Measurements from ENCODE around the gene CABP2.
A peak's percentile ranks its signal among the peaks of the same experiment; 100 is the strongest.
"Not testable (repeated sequence)": the region's sequence is repeated elsewhere in the genome, so short reads cannot be mapped to it uniquely, and the experiment has no call there.

The CABP2 gene

GRCh38 chr11:67538306-67538705 lies 15.1 kb upstream of the CABP2 start:
- DNase-seq, result no peak

- no peak for DNase-seq
These were observed 12.3 kb upstream of the CABP2 start for GRCh38 chr11:67535561-67535960.

- no peak for DNase-seq
These were observed 10.9 kb upstream of the CABP2 start for GRCh38 chr11:67534070-67534679.

- no peak for DNase-seq
These were observed 9.6 kb upstream of the CABP2 start for GRCh38 chr11:67532889-67533288.

GRCh38 chr11:67530282-67530592 lies 7.0 kb upstream of the CABP2 start:
- DNase-seq, result no peak

- DNase-seq, result no peak
These were observed 5.1 kb upstream of the CABP2 start for GRCh38 chr11:67528376-67528775.

GRCh38 chr11:67525275-67525976 lies 2.2 kb upstream of the CABP2 start:
- no peak for DNase-seq

- DNase-seq, result no peak
These were observed 1.2 kb upstream of the CABP2 start for GRCh38 chr11:67524480-67524808.

GRCh38 chr11:67523556-67524479 lies 572 bp upstream of the CABP2 start:
- DNase-seq, result no peak

- no peak for DNase-seq
These were observed 908 bp downstream of the CABP2 start for GRCh38 chr11:67522338-67522737.

- DNase-seq, result no peak
These were observed 1.3 kb downstream of the CABP2 start for GRCh38 chr11:67521924-67522323.

GRCh38 chr11:67520856-67521824 lies 2.1 kb downstream of the CABP2 start:
- no peak for DNase-seq

GRCh38 chr11:67519726-67520125 lies 3.5 kb downstream of the CABP2 start:
- no peak for DNase-seq

- DNase-seq, result no peak
These were observed 5.3 kb downstream of the CABP2 start for GRCh38 chr11:67517784-67518552.

GRCh38 chr11:67516806-67517205 lies 6.4 kb downstream of the CABP2 start:
- no peak for DNase-seq

- no peak for DNase-seq
These were observed 9.1 kb downstream of the CABP2 start for GRCh38 chr11:67514116-67514515.

- not testable (repeated sequence) for DNase-seq
These were observed 11.7 kb downstream of the CABP2 start for GRCh38 chr11:67511558-67511957.

- no peak for DNase-seq
These were observed 13.3 kb downstream of the CABP2 start for GRCh38 chr11:67510023-67510345.

GRCh38 chr11:67508486-67509121 lies 14.6 kb downstream of the CABP2 start:
- DNase-seq, result peak; percentile 92

GRCh38 chr11:67507864-67508485 lies 15.3 kb downstream of the CABP2 start, which contains the start of gene CDK2AP2:
Gene CDK2AP2 (minus strand): TSS chr11:67508162. CDS start chr11:67508082, 80 bp downstream.
- peak; percentile 99 for DNase-seq

- DNase-seq, result no peak
These were observed 15.9 kb downstream of the CABP2 start for GRCh38 chr11:67507242-67507863.

All from MV-4-11 (cell line).